Measurements from ENCODE around the gene KLHL17. TPM values are rescaled to one million over a fixed set of nuclear protein-coding genes. Genes with fewer than 3 reads are reported as not detected.

The KLHL17 gene
- total RNA-seq: 28.4 TPM
- 1 to 10 TPM; 1.5 to 1.6 (median 1.6) TPM for polyA plus RNA-seq

DNA sequence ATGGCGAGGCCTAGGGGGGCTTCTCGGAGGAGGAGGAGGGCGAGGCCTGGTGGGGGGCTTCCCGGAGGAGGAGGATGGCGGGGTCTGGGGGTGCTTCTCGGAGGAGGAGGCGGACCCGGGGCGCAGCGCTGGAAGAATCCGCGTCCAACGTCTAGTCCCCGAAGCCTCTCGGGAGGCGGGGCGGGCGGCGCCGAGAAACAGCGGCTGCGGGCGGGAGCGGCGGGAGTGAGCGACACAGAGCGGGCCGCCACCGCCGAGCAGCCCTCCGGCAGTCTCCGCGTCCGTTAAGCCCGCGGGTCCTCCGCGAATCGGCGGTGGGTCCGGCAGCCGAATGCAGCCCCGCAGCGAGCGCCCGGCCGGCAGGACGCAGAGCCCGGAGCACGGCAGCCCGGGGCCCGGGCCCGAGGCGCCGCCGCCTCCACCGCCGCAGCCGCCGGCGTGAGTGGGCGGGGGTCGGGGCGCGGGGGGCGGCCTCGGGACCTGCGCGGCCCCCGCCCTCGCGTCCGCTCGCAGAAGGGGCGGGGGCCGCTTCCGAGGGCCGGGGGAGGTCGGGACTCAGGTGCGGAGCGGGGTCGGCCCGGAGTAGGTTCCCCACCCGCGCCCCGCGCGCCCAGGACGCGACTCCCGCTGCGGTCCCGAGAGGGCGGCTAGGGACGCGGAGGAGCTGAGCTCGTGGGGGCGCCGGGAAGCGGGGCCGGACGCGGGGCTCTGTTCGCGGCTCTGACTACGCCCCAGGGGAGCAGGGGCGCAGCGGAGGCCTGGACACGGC is at the start of gene KLHL17:
Gene KLHL17, plus strand, starts transcription at position 222 of the 769 bp plus-strand sequence. Its CDS starts 110 bp downstream, at position 332.
- Mint-ChIP-seq H3K4me1 (peaks cover 0 to 33% (median 7%) of the 10 kb centered on the region in 4 donors), H3K36me3 (peaks cover 5% of the 10 kb centered on the region), H3K4me3 (peak within 1 kb of the TSS; percentile 89 to 92 (median 92)), H3K27ac (peak within 1 kb of the TSS in 2 of 3 donors; percentile 74 to 85), H3K9me3 (no peaks in the 10 kb centered on the region), H3K27me3 (no peaks in the 10 kb centered on the region)
- DNase-seq: peak; percentile 69 to 80 (median 73)
- peaks cover 37% of the 10 kb centered on the region for H3K4me1 ChIP-seq (ENCODE audit: control insufficient read depth, insufficient read depth, low read length, poor library complexity, severe bottlenecking)
- H3K4me3 ChIP-seq (ENCODE audit: low read depth, low read length): no peak within 1 kb of the TSS
- no peaks in the 10 kb centered on the region for H3K9me3 ChIP-seq (ENCODE audit: control insufficient read depth in 2 of 2, low read length in 2 of 2)
- H3K27ac ChIP-seq (ENCODE audit: insufficient read depth, low read length, poor library complexity, severe bottlenecking): no peak within 1 kb of the TSS
- peak; percentile 43 to 49 for ATAC-seq (ENCODE audit: low read depth in 2 of 2)
- peaks cover 10% of the 10 kb centered on the region for H3K36me3 ChIP-seq (ENCODE audit: control insufficient read depth, insufficient read depth, low read length)
- no peaks in the 10 kb centered on the region for H3K27me3 ChIP-seq (ENCODE audit: control insufficient read depth, insufficient read depth, low read length)

GRCh38 chr1:910881-911721 is 49.3 kb upstream of the KLHL17 start:
- Mint-ChIP-seq H3K9me3 (peaks cover 0 to 2% (median 0%) of the 10 kb centered on the region in 7 donors), H3K4me1 (peaks cover 0 to 4% (median 0%) of the 10 kb centered on the region in 4 donors), H3K27me3 (peaks cover 40% of the 10 kb centered on the region), H3K27ac (no peak overlapping the region), H3K4me3 (peak overlapping the region in 1 of 4 donors; percentile 50), H3K36me3 (no peaks in the 10 kb centered on the region)
- Histone ChIP-seq H3K4me1 (ENCODE audit: control insufficient read depth, insufficient read depth, low read length, poor library complexity, severe bottlenecking) (no peaks in the 10 kb centered on the region), H3K27ac (ENCODE audit: insufficient read depth, low read length, poor library complexity, severe bottlenecking) (no peak overlapping the region), H3K9me3 (ENCODE audit: control insufficient read depth in 2 of 2, low read length in 2 of 2) (no peaks in the 10 kb centered on the region), H3K27me3 (ENCODE audit: control insufficient read depth, insufficient read depth, low read length) (peaks cover 1% of the 10 kb centered on the region), H3K36me3 (ENCODE audit: control insufficient read depth, insufficient read depth, low read length) (no peaks in the 10 kb centered on the region), H3K4me3 (ENCODE audit: low read depth, low read length) (no peak overlapping the region)
- ATAC-seq (ENCODE audit: low read depth in 2 of 2): no peak
- DNase-seq: no peak

DNA sequence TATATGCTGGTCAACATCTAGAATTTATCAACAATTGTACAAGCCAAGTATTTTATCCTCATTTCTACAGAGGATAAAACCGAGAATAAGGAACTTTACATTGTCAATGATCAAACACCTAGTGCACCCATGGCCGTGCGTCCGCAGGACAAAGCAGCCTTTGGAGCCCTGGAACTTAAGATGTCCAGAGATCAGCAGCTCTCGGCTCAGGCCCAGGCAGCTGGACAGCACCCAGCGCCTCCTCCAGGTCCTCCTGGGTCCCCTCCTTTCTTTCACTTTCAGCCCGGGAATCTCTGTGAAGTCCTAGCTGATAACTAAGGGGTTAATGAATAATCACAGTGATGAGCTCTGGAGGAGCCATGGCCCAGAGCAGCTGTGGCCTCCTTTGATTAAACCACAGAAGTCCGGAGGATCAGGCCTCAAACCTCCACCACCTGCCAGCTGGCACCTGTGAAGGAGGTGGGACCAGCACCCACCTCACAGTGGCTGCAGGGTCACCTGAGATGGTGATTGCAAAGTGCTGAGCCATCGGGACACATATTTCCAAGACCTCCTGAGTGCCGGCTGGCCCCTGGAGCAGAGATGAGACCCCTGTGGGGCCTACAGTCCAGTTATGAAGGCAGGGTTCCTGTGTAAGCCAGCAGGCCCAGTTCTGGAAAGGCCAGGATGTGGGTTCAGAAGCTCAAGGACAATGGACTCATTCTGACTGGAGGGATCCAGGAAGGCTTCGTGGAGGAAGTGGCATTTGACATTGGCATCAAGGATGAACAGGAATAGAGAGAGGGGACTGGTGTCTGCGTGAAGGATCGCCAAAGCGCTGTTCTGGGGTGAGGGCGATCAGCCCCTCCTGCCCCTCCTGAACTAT is 48.3 kb upstream of the KLHL17 start:
- H3K36me3 ChIP-seq (ENCODE audit: control insufficient read depth, insufficient read depth, low read length): no peaks in the 10 kb centered on the region
- ATAC-seq (ENCODE audit: low read depth in 2 of 2) (no peak), DNase-seq (no peak)
- peaks cover 0 to 2% (median 0%) of the 10 kb centered on the region in 7 donors for H3K9me3 Mint-ChIP-seq
- H3K4me3 ChIP-seq (ENCODE audit: low read depth, low read length): no peak overlapping the region
- no peak overlapping the region for H3K27ac Mint-ChIP-seq
- no peak overlapping the region for H3K27ac ChIP-seq (ENCODE audit: insufficient read depth, low read length, poor library complexity, severe bottlenecking)
- no peaks in the 10 kb centered on the region for H3K4me1 ChIP-seq (ENCODE audit: control insufficient read depth, insufficient read depth, low read length, poor library complexity, severe bottlenecking)
- peaks cover 32% of the 10 kb centered on the region for H3K27me3 Mint-ChIP-seq
- H3K9me3 ChIP-seq (ENCODE audit: control insufficient read depth in 2 of 2, low read length in 2 of 2): no peaks in the 10 kb centered on the region
- H3K4me1 Mint-ChIP-seq: peaks cover 0 to 4% (median 0%) of the 10 kb centered on the region in 4 donors
- H3K27me3 ChIP-seq (ENCODE audit: control insufficient read depth, insufficient read depth, low read length): no peaks in the 10 kb centered on the region
- no peak overlapping the region for H3K4me3 Mint-ChIP-seq
- H3K36me3 Mint-ChIP-seq: no peaks in the 10 kb centered on the region

DNA sequence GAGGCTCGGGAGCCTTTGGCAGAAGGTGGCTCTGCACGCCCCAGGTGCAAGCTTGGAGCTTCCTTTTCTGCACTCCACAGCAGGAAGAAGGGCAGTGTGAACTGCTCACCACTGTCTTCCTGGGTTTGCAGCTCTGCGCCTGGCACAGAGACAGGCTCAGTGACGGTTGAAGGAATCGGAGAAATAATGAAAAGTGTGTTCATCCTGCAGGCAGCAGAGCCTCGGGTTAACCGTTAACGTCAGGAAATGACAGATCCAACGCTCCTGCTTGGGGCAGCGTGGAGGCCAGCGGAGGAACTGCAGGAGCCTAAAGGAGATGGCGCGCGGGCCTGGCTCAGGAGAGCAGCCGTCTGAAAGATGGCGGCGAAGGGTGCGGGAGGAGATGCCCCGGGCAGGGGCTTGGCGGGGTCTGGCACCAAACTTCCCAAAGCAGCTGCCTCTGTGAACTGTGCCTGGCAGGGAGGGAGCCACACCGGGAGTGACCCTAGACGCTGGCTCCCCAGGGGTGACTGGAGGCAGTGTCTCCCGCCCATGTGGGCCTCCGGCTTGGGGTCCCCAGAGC is 47.6 kb upstream of the KLHL17 start:
- DNase-seq (no peak), ATAC-seq (ENCODE audit: low read depth in 2 of 2) (peak in 1 of 2 donors; percentile 16)
- Mint-ChIP-seq H3K4me1 (peaks cover 0 to 4% (median 0%) of the 10 kb centered on the region in 4 donors), H3K27ac (no peak overlapping the region), H3K36me3 (no peaks in the 10 kb centered on the region), H3K27me3 (peaks cover 32% of the 10 kb centered on the region), H3K9me3 (peaks cover 0 to 2% (median 0%) of the 10 kb centered on the region in 7 donors), H3K4me3 (no peak overlapping the region)
- H3K4me3 ChIP-seq (ENCODE audit: low read depth, low read length): no peak overlapping the region
- no peak overlapping the region for H3K27ac ChIP-seq (ENCODE audit: insufficient read depth, low read length, poor library complexity, severe bottlenecking)
- no peaks in the 10 kb centered on the region for H3K36me3 ChIP-seq (ENCODE audit: control insufficient read depth, insufficient read depth, low read length)
- H3K27me3 ChIP-seq (ENCODE audit: control insufficient read depth, insufficient read depth, low read length): no peaks in the 10 kb centered on the region
- H3K9me3 ChIP-seq (ENCODE audit: control insufficient read depth in 2 of 2, low read length in 2 of 2): no peaks in the 10 kb centered on the region
- H3K4me1 ChIP-seq (ENCODE audit: control insufficient read depth, insufficient read depth, low read length, poor library complexity, severe bottlenecking): no peaks in the 10 kb centered on the region

GRCh38 chr1:913491-914130 is 46.8 kb upstream of the KLHL17 start:
- no peak for ATAC-seq (ENCODE audit: low read depth in 2 of 2)
- no peak for DNase-seq
- Mint-ChIP-seq H3K9me3 (no peaks in the 10 kb centered on the region), H3K36me3 (no peaks in the 10 kb centered on the region), H3K27ac (no peak overlapping the region), H3K4me1 (peaks cover 0 to 4% (median 0%) of the 10 kb centered on the region in 4 donors), H3K27me3 (peaks cover 30% of the 10 kb centered on the region), H3K4me3 (no peak overlapping the region)
- H3K27me3 ChIP-seq (ENCODE audit: control insufficient read depth, insufficient read depth, low read length): no peaks in the 10 kb centered on the region
- H3K9me3 ChIP-seq (ENCODE audit: control insufficient read depth in 2 of 2, low read length in 2 of 2): no peaks in the 10 kb centered on the region
- no peak overlapping the region for H3K27ac ChIP-seq (ENCODE audit: insufficient read depth, low read length, poor library complexity, severe bottlenecking)
- no peaks in the 10 kb centered on the region for H3K36me3 ChIP-seq (ENCODE audit: control insufficient read depth, insufficient read depth, low read length)
- H3K4me1 ChIP-seq (ENCODE audit: control insufficient read depth, insufficient read depth, low read length, poor library complexity, severe bottlenecking): no peaks in the 10 kb centered on the region
- H3K4me3 ChIP-seq (ENCODE audit: low read depth, low read length): no peak overlapping the region

DNA sequence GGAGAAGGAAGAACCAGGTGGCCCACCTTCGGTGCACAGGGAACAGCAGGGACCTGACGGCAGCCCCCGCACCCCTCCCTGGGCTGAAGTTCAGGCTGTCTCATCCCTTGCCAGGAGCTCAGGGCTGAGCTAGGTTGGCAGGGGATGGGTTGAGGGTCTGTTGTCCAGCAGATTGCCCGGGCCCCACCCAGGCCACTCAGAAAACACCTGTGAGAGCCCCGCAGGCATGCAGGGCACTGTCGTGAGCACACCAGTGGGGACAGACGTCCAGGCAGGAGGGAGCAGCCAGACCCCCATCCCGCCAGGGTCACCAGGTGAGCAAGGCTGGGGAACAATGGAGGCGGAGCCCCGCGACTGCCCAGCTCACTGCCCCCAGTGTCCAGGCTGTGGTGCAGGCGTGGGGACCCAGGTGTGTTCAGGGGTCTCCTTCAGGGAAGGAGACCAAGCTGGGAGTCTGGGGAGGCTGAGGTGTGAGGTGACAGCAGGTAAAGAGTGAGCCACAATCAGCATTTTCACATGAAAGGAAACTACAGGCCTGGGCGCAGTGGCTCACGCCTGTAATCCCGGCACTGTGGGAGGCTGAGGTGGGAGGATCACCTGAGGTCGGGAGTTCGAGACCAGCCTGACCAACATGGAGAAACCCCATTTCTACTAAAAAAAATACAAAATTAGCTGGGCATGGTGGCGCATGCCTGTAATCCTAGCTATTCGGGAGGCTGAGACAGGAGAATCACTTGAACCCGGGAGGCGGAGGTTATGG is 46.1 kb upstream of the KLHL17 start:
- Mint-ChIP-seq H3K4me3 (no peak overlapping the region), H3K4me1 (peaks cover 0 to 4% (median 0%) of the 10 kb centered on the region in 4 donors), H3K27ac (no peak overlapping the region), H3K27me3 (peaks cover 33% of the 10 kb centered on the region), H3K9me3 (no peaks in the 10 kb centered on the region), H3K36me3 (no peaks in the 10 kb centered on the region)
- Histone ChIP-seq H3K4me1 (ENCODE audit: control insufficient read depth, insufficient read depth, low read length, poor library complexity, severe bottlenecking) (no peaks in the 10 kb centered on the region), H3K27ac (ENCODE audit: insufficient read depth, low read length, poor library complexity, severe bottlenecking) (no peak overlapping the region), H3K36me3 (ENCODE audit: control insufficient read depth, insufficient read depth, low read length) (no peaks in the 10 kb centered on the region), H3K4me3 (ENCODE audit: low read depth, low read length) (no peak overlapping the region), H3K9me3 (ENCODE audit: control insufficient read depth in 2 of 2, low read length in 2 of 2) (no peaks in the 10 kb centered on the region), H3K27me3 (ENCODE audit: control insufficient read depth, insufficient read depth, low read length) (no peaks in the 10 kb centered on the region)
- no peak for DNase-seq
- ATAC-seq (ENCODE audit: low read depth in 2 of 2): no peak

Data from CD4-positive, CD25-positive, alpha-beta regulatory T cell (primary cell).